ENCODE measurements around the gene RNF225.

RNF225 gene

DNA sequence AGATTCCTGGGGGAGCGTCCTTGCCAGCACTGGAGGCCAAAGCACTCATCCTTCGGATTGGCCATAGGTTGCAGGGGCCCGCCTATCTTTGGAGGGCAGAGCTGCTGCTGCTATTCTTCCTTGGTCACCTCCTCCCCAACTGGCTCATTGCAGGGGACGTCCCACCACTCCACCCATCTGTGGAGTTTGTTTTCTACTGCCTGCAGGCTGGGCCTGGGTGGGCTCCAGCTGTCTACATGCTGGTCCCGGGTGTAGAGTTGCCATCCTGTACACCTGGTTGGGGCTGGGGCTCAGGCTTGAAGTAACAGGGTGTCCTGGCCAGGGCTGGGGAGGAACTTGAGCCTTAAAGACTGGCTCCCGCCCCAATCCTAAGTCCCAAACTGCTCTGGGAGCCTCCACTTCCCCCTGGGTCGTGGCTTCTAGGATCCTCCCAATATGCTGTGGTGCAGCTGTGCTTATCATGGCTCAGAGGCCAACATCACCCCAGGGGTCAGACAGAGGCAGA is 2.1 kb downstream of the RNF225 start:
- TF ChIP-seq, protein P1, sequence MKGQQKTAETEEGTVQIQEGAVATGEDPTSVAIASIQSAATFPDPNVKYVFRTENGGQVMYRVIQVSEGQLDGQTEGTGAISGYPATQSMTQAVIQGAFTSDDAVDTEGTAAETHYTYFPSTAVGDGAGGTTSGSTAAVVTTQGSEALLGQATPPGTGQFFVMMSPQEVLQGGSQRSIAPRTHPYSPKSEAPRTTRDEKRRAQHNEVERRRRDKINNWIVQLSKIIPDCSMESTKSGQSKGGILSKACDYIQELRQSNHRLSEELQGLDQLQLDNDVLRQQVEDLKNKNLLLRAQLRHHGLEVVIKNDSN (IDR thresholded peaks at IDR 0.05), result no peak
- TF ChIP-seq NFIC (IDR thresholded peaks at IDR 0.05), result no peak
- TF ChIP-seq, protein P2, sequence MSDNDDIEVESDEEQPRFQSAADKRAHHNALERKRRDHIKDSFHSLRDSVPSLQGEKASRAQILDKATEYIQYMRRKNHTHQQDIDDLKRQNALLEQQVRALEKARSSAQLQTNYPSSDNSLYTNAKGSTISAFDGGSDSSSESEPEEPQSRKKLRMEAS (IDR thresholded peaks at IDR 0.05), result no peak
- no peak for TF ChIP-seq ZBTB7A (IDR thresholded peaks at IDR 0.05; ENCODE audit: low read depth)
- no peak for TF ChIP-seq FOXM1 (IDR thresholded peaks at IDR 0.05; ENCODE audit: borderline replicate concordance, low read depth)
- TF ChIP-seq CREB1 (IDR thresholded peaks at IDR 0.05; ENCODE audit: low read depth), result no peak
- no peak for TF ChIP-seq TCF12 (IDR thresholded peaks at IDR 0.05; ENCODE audit: low read depth)
- no peak for TF ChIP-seq TAF1 (IDR thresholded peaks at IDR 0.05; ENCODE audit: low read depth)
- TF ChIP-seq, protein P3, sequence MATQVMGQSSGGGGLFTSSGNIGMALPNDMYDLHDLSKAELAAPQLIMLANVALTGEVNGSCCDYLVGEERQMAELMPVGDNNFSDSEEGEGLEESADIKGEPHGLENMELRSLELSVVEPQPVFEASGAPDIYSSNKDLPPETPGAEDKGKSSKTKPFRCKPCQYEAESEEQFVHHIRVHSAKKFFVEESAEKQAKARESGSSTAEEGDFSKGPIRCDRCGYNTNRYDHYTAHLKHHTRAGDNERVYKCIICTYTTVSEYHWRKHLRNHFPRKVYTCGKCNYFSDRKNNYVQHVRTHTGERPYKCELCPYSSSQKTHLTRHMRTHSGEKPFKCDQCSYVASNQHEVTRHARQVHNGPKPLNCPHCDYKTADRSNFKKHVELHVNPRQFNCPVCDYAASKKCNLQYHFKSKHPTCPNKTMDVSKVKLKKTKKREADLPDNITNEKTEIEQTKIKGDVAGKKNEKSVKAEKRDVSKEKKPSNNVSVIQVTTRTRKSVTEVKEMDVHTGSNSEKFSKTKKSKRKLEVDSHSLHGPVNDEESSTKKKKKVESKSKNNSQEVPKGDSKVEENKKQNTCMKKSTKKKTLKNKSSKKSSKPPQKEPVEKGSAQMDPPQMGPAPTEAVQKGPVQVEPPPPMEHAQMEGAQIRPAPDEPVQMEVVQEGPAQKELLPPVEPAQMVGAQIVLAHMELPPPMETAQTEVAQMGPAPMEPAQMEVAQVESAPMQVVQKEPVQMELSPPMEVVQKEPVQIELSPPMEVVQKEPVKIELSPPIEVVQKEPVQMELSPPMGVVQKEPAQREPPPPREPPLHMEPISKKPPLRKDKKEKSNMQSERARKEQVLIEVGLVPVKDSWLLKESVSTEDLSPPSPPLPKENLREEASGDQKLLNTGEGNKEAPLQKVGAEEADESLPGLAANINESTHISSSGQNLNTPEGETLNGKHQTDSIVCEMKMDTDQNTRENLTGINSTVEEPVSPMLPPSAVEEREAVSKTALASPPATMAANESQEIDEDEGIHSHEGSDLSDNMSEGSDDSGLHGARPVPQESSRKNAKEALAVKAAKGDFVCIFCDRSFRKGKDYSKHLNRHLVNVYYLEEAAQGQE (IDR thresholded peaks at IDR 0.05; ENCODE audit: low read depth), result no peak
- TF ChIP-seq RAD21 (IDR thresholded peaks at IDR 0.05; ENCODE audit: low read depth), result no peak
- TF ChIP-seq CEBPB (IDR thresholded peaks at IDR 0.05), result no peak
- no peak for TF ChIP-seq TEAD4 (IDR thresholded peaks at IDR 0.05)

DNA sequence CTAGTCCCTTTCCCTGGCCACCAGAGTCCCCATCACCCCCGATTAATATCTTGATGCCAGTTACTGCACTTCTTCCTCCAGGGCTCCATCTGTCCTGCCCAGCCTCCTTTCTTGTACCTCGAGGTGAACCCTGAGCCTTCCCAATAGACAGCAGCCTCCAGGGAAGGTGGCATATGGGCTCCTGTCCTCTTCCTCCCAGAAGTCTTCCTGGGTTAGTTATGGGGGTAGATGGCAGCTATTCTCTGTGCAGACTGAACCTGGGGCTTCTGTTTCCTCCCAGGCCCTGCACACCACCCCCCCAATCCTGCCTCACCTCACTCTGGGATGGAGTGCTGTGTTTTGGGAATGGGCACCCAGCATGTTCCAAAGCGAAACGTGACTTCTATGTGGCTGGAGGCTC is 2.6 kb downstream of the RNF225 start:
- TF ChIP-seq, protein P3 (IDR thresholded peaks at IDR 0.05; ENCODE audit: low read depth), result no peak
- TF ChIP-seq FOXM1 (IDR thresholded peaks at IDR 0.05; ENCODE audit: borderline replicate concordance, low read depth) (no peak), NFIC (IDR thresholded peaks at IDR 0.05) (no peak), ZBTB7A (IDR thresholded peaks at IDR 0.05; ENCODE audit: low read depth) (no peak), TAF1 (IDR thresholded peaks at IDR 0.05; ENCODE audit: low read depth) (no peak), EP300 (IDR thresholded peaks at IDR 0.05; ENCODE audit: borderline replicate concordance) (no peak), RAD21 (IDR thresholded peaks at IDR 0.05; ENCODE audit: low read depth) (no peak)

DNA sequence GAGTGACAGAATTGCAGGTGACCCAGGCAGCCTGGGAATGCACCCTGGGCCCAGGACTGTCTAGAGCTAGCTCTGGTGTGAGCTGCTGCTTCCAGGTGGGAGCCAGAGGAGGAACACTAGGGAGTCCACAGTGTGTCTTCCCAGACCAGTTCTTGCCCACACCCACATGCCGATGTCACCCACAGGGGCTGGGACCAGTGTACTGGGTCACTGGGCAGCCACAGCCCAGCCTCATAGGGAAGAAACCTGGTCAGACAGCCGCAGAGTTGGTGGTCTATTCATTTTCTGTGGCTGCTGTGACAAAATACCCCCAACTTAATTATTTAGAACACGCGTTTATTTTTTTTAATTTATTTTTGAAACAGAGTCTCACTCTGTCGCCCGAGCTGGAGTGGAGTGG is 3.1 kb downstream of the RNF225 start:
- TF ChIP-seq EP300 (IDR thresholded peaks at IDR 0.05; ENCODE audit: borderline replicate concordance) (no peak), NFIC (IDR thresholded peaks at IDR 0.05) (no peak), FOXM1 (IDR thresholded peaks at IDR 0.05; ENCODE audit: borderline replicate concordance, low read depth) (no peak), ZBTB7A (IDR thresholded peaks at IDR 0.05; ENCODE audit: low read depth) (no peak), CEBPB (IDR thresholded peaks at IDR 0.05) (no peak), EGR1 (IDR thresholded peaks at IDR 0.05) (no peak), TCF12 (IDR thresholded peaks at IDR 0.05; ENCODE audit: low read depth) (no peak), RAD21 (IDR thresholded peaks at IDR 0.05; ENCODE audit: low read depth) (no peak), TEAD4 (IDR thresholded peaks at IDR 0.05) (no peak), TAF1 (IDR thresholded peaks at IDR 0.05; ENCODE audit: low read depth) (no peak), CREB1 (IDR thresholded peaks at IDR 0.05; ENCODE audit: low read depth) (no peak), YY1 (IDR thresholded peaks at IDR 0.05; ENCODE audit: low read depth) (no peak)
- TF ChIP-seq, protein P3 (IDR thresholded peaks at IDR 0.05; ENCODE audit: low read depth), result no peak
- TF ChIP-seq, protein P2 (IDR thresholded peaks at IDR 0.05), result no peak
- TF ChIP-seq, protein P1 (IDR thresholded peaks at IDR 0.05), result no peak

DNA sequence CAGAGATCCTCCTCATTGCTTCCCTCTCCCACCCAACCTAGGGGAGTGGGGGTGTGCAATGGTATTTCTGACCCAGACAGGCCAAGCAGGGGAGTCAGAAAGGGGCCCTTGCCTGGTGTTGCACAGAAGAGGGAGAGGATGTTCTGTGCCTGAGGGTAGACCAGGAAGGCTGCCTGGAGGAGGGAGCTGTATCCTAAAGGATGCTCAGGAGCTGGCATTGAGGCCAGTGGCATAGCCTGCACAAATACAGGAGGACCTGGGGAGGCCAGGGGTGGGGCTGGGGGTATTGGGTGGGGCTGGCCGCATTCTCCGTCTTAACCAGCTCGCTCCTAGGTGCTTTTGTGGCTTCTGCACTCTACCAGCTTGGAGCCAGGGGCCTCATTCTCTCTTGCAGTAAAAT is 4.4 kb downstream of the RNF225 start:
- no peak for TF ChIP-seq FOXM1 (IDR thresholded peaks at IDR 0.05; ENCODE audit: borderline replicate concordance, low read depth)
- TF ChIP-seq ZBTB7A (IDR thresholded peaks at IDR 0.05; ENCODE audit: low read depth), result no peak
- TF ChIP-seq EP300 (IDR thresholded peaks at IDR 0.05; ENCODE audit: borderline replicate concordance), result no peak
- no peak for TF ChIP-seq EGR1 (IDR thresholded peaks at IDR 0.05)
- TF ChIP-seq RAD21 (IDR thresholded peaks at IDR 0.05; ENCODE audit: low read depth), result no peak
- TF ChIP-seq, protein P3 (IDR thresholded peaks at IDR 0.05; ENCODE audit: low read depth), result no peak
- TF ChIP-seq YY1 (IDR thresholded peaks at IDR 0.05; ENCODE audit: low read depth), result no peak
- TF ChIP-seq NFIC (IDR thresholded peaks at IDR 0.05), result no peak
- TF ChIP-seq CREB1 (IDR thresholded peaks at IDR 0.05; ENCODE audit: low read depth), result no peak
- TF ChIP-seq, protein P1 (IDR thresholded peaks at IDR 0.05), result no peak
- no peak for TF ChIP-seq TAF1 (IDR thresholded peaks at IDR 0.05; ENCODE audit: low read depth)
- no peak for TF ChIP-seq TCF12 (IDR thresholded peaks at IDR 0.05; ENCODE audit: low read depth)
- TF ChIP-seq CEBPB (IDR thresholded peaks at IDR 0.05), result no peak
- TF ChIP-seq TEAD4 (IDR thresholded peaks at IDR 0.05), result no peak
- TF ChIP-seq, protein P2 (IDR thresholded peaks at IDR 0.05), result no peak

Measured in Ishikawa (cell line).